HG03025 (cell line): ENCODE measurements around the gene DNAJB9.
A peak's percentile ranks its signal among the peaks of the same experiment; 100 is the strongest.
"Not testable (repeated sequence)": the region's sequence is repeated elsewhere in the genome, so short reads cannot be mapped to it uniquely, and the experiment has no call there.

Experiments used
- ATAC-seq: cut with Tn5 transposase; IDR thresholded peaks from one replicate; pipeline ENCODE4 v1.9.1; 2021; ENCODE audit warnings: mild to moderate bottlenecking, moderate library complexity; ENCODE audit not compliant: unreplicated experiment, low FRiP score

The DNAJB9 gene

GRCh38 chr7:108569381-108570145 lies at the start of gene DNAJB9, which contains the start of gene THAP5:
Gene DNAJB9, plus strand, starts transcription at chr7:108569874. Its CDS starts 1,853 bp downstream, at chr7:108571727.
Gene THAP5, minus strand, starts transcription at chr7:108569706. Its CDS starts 137 bp downstream, at chr7:108569569.
- peak; percentile 94 for ATAC-seq

GRCh38 chr7:108522780-108523179 lies 46.9 kb upstream of the DNAJB9 start:
- ATAC-seq = no peak

- peak; percentile 53 for ATAC-seq
Observed at GRCh38 chr7:108525327-108525984, 44.2 kb upstream of the DNAJB9 start.

- ATAC-seq = peak; percentile 95
Observed at GRCh38 chr7:108525985-108526767, 43.5 kb upstream of the DNAJB9 start, which contains the start of gene PNPLA8. Gene PNPLA8, minus strand, starts transcription at chr7:108526135. Its CDS starts 10,644 bp downstream, at chr7:108515491.

- no peak for ATAC-seq
Observed at GRCh38 chr7:108526768-108527017, 43.0 kb upstream of the DNAJB9 start.

- ATAC-seq = no peak
Observed at GRCh38 chr7:108528183-108528712, 41.4 kb upstream of the DNAJB9 start.

GRCh38 chr7:108529341-108529740 lies 40.3 kb upstream of the DNAJB9 start:
- no peak for ATAC-seq

GRCh38 chr7:108533712-108534111 lies 36.0 kb upstream of the DNAJB9 start:
- ATAC-seq = no peak

GRCh38 chr7:108535257-108535656 lies 34.4 kb upstream of the DNAJB9 start:
- ATAC-seq = no peak

GRCh38 chr7:108535744-108536143 lies 33.9 kb upstream of the DNAJB9 start:
- ATAC-seq = no peak

- ATAC-seq = no peak
Observed at GRCh38 chr7:108537229-108537628, 32.4 kb upstream of the DNAJB9 start.

GRCh38 chr7:108538236-108538635 lies 31.4 kb upstream of the DNAJB9 start:
- ATAC-seq = not testable (repeated sequence)

- ATAC-seq = not testable (repeated sequence)
Observed at GRCh38 chr7:108538685-108539084, 31.0 kb upstream of the DNAJB9 start.

GRCh38 chr7:108541478-108541877 lies 28.2 kb upstream of the DNAJB9 start:
- no peak for ATAC-seq

- not testable (repeated sequence) for ATAC-seq
Observed at GRCh38 chr7:108548141-108548896, 21.4 kb upstream of the DNAJB9 start.

- not testable (repeated sequence) for ATAC-seq
Observed at GRCh38 chr7:108556665-108557064, 13.0 kb upstream of the DNAJB9 start.

GRCh38 chr7:108557191-108557590 lies 12.5 kb upstream of the DNAJB9 start:
- no peak for ATAC-seq

GRCh38 chr7:108557617-108558016 lies 12.1 kb upstream of the DNAJB9 start:
- ATAC-seq = no peak

- ATAC-seq = no peak
Observed at GRCh38 chr7:108559253-108559652, 10.4 kb upstream of the DNAJB9 start.

GRCh38 chr7:108561047-108561619 lies 8.5 kb upstream of the DNAJB9 start:
- no peak for ATAC-seq
